Activated CD8-positive, alpha-beta T cell treated with anti-CD3 and anti-CD28 coated beads for 36 hours (primary cell): ENCODE data around the gene MMEL1. TPM values are rescaled to one million over a fixed set of nuclear protein-coding genes. Genes with fewer than 3 reads are reported as not detected.

ENCODE experiments used
- ATAC-seq: fragments of 200-7000 bp; cut with Tn5 transposase; one replicate; pipeline ENCODE4 v1.10.0; 2021; ENCODE audit warnings: mild to moderate bottlenecking, moderate library complexity
- CTCF ChIA-PET: fragments of 350-600 bp; sonication (Branson Sonifier 250); formaldehyde crosslinking; loops from one replicate; lab custom pipeline; 2021; ENCODE audit warnings: antibody characterized with exemption; lab: Charles Lee
- POLR2A ChIA-PET: fragments of 350-600 bp; sonication (Branson Sonifier 250); formaldehyde crosslinking; loops from one replicate; lab custom pipeline; 2021; ENCODE audit warnings: antibody characterized with exemption; lab: Charles Lee
- DNase-seq: peaks from one replicate; pipeline ENCODE4 v3.0.0-alpha.2; 2020
- H3K27ac Mint-ChIP-seq: one replicate; pipeline ENCODE4 v1.8.0; 2021; ENCODE audit warnings: mild to moderate bottlenecking, mixed read lengths
- H3K27me3 Mint-ChIP-seq: one replicate; pipeline ENCODE4 v1.8.0; 2021; ENCODE audit warnings: mixed read lengths
- H3K36me3 Mint-ChIP-seq: one replicate; pipeline ENCODE4 v1.8.0; 2021; ENCODE audit warnings: low read depth, mixed read lengths
- H3K4me1 Mint-ChIP-seq: one replicate; pipeline ENCODE4 v1.8.0; 2021; ENCODE audit warnings: low read depth, mixed read lengths
- H3K4me3 Mint-ChIP-seq: one replicate; pipeline ENCODE4 v1.8.0; 2021; ENCODE audit warnings: mild to moderate bottlenecking, moderate library complexity, mixed read lengths
- H3K9me3 Mint-ChIP-seq: one replicate; pipeline ENCODE4 v1.8.0; 2021; ENCODE audit warnings: mixed read lengths
- intact Hi-C: fragments of 100-400 bp; cut with micrococcal nuclease; formaldehyde crosslinking; loops from one replicate; pipeline ENCODE4 v1.10.0; 2022
- total RNA-seq, 2 experiments: library from RNA; stranded (reverse); gene quantifications; one replicate each; pipeline ENCODE4 v1.2.3, GENCODE V29; 2021
- TF ChIP-seq, protein P1 (sequence below): fragments of 200-600 bp; IDR thresholded peaks from one replicate; pipeline ENCODE4 v1.8.0; 2022; ENCODE audit warnings: antibody characterized with exemption, mild to moderate bottlenecking

MMEL1 gene
- total RNA-seq, 2 experiments from 2014 or later: 1.8 to 3.1 TPM

DNA sequence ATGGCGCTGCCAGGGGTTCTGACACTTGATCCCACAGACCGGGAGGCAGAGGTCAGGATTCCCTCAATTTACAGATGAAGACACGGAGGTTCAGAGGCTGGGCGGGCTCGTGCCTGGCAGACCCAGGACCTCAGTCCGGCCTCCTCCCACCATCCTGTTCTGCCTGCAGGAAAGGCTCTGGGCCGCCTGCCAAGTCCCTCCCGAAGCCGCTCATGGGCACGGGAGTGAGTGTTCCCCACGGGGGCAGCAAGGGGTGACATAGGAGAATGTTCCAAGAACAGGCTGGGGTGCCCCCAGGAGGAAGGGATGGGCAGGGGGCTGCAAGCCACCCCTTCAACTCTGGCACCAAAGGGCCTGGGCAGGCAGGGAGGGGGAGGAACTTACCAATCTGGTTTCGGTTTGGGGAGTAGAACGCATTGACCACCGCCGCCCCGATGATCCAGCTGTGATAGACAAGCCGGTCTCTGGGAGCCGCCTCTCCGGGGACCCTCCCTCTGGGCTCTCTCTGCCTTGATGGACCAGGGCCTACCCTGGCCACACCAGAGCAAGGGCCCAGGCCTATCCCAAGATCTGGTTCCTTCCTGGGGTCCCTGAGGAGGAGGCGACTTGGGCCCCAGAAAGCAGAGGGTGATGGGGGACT is 38.7 kb downstream of the MMEL1 start:
- Mint-ChIP-seq H3K27me3 (no peaks in the 10 kb centered on the region), H3K4me3 (no peak overlapping the region), H3K4me1 (no peaks in the 10 kb centered on the region), H3K9me3 (peaks cover 7% of the 10 kb centered on the region), H3K36me3 (peaks cover 4% of the 10 kb centered on the region), H3K27ac (no peak overlapping the region)
- intact Hi-C loops: no loop called here
- TF ChIP-seq, protein P1, sequence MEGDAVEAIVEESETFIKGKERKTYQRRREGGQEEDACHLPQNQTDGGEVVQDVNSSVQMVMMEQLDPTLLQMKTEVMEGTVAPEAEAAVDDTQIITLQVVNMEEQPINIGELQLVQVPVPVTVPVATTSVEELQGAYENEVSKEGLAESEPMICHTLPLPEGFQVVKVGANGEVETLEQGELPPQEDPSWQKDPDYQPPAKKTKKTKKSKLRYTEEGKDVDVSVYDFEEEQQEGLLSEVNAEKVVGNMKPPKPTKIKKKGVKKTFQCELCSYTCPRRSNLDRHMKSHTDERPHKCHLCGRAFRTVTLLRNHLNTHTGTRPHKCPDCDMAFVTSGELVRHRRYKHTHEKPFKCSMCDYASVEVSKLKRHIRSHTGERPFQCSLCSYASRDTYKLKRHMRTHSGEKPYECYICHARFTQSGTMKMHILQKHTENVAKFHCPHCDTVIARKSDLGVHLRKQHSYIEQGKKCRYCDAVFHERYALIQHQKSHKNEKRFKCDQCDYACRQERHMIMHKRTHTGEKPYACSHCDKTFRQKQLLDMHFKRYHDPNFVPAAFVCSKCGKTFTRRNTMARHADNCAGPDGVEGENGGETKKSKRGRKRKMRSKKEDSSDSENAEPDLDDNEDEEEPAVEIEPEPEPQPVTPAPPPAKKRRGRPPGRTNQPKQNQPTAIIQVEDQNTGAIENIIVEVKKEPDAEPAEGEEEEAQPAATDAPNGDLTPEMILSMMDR: no peak
- CTCF ChIA-PET: no interaction called here
- ATAC-seq (no peak), DNase-seq (peak; percentile 1)
- POLR2A ChIA-PET: no interaction called here

DNA sequence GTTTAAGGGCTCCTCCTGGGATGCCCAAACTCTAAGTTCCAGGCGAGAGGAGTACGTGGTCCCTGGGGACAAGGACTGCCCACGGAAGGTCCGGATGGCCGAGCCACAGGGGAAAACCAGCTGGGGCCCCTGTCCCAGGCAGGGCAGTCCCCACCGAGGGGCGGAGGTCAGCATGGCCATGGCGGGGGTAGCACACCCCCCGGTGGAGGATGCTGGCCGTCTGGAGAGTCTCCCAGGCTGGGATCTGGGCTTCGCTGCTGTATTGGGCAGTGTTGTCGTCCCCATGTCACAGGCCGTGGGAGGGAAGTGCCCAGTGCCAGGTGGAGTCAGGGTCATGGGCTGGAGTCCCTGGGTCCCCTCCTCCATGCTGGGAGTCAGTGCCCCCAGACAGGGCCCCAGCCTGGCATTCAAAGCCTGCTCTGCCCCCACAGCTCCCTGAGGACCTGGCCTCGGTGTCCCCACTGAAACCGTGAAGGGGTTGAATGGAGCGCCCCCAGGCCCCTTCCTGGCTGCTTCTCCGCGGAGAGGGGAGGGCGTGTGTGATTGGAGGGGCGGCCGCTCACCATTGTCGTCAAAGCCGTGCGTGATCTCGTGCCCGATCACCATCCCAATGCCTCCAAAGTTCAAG is 39.5 kb downstream of the MMEL1 start:
- POLR2A ChIA-PET: no interaction called here
- intact Hi-C loops: no loop called here
- Mint-ChIP-seq H3K9me3 (peaks cover 3% of the 10 kb centered on the region), H3K4me3 (no peak overlapping the region), H3K27ac (no peak overlapping the region), H3K27me3 (no peaks in the 10 kb centered on the region), H3K4me1 (no peaks in the 10 kb centered on the region), H3K36me3 (peaks cover 4% of the 10 kb centered on the region)
- CTCF ChIA-PET: no interaction called here
- DNase-seq (peak; percentile 2), ATAC-seq (no peak)
- TF ChIP-seq, protein P1: no peak

DNA sequence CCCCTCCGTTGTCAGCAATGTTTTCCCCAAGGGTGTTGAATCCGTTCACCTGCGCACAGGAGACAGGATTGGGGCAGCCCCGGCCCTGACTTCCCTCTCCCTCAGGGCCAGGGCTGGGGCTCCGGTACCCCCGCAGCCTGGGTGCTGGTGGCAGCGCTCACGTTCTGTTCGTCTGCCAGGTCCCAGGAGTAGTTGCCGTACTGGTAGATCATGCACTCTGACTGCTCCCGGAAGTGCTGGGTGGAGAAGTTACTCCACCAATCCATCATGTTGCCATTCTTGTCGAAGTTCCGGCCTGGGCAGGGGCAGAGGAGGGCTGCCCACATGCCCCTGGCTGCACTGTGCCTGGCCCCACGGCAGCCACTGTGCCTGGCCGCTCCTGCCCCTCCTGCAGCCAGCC is 40.1 kb downstream of the MMEL1 start:
- Mint-ChIP-seq H3K9me3 (no peaks in the 10 kb centered on the region), H3K36me3 (peaks cover 4% of the 10 kb centered on the region), H3K4me3 (peak overlapping the region; percentile 39), H3K4me1 (no peaks in the 10 kb centered on the region), H3K27ac (no peak overlapping the region), H3K27me3 (no peaks in the 10 kb centered on the region)
- ATAC-seq (peak; percentile 52), DNase-seq (peak; percentile 17)
- POLR2A ChIA-PET: no interaction called here
- CTCF ChIA-PET: no interaction called here
- intact Hi-C loops: no loop called here
- TF ChIP-seq, protein P1: no peak

DNA sequence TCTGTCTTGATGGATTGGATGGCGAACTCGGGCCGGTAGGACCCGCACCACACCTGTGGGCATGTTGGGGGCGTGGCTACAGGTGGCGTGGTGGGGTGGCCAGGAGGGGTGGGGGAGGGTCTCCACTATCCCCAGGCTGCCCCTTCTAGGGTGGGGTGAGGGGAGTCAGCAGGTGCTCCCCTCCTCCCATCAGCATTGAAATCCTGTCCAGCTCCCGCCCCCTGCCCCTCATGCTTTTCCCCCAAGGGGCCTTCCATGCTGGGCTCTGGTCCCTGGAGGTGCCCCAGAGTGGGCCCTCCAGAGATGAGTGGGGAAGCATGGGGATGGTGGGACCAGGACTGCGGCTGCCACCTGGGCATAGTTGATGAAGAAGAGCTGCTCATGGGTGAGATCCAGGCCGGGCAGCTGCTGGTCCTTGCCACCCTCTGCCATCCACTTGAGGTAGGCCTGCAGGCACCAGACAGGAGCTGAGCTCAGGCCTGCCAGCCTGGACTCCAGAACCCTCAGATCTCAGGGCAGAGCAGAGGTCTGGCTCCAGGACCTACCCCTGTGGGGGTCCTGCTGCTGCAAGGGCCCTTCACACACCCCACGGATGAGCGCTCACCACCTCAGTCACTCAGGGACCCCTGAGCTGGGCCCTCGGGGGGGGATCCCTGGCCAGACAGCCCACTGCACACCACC is 41.1 kb downstream of the MMEL1 start:
- POLR2A ChIA-PET: no interaction called here
- H3K27me3 Mint-ChIP-seq: no peaks in the 10 kb centered on the region
- CTCF ChIA-PET: no interaction called here
- peaks cover 4% of the 10 kb centered on the region for H3K36me3 Mint-ChIP-seq
- DNase-seq (no peak), ATAC-seq (no peak)
- no peak overlapping the region for H3K27ac Mint-ChIP-seq
- no peaks in the 10 kb centered on the region for H3K4me1 Mint-ChIP-seq
- H3K4me3 Mint-ChIP-seq: peak overlapping the region; percentile 37
- intact Hi-C loops: no loop called here
- TF ChIP-seq, protein P1: no peak
- no peaks in the 10 kb centered on the region for H3K9me3 Mint-ChIP-seq

DNA sequence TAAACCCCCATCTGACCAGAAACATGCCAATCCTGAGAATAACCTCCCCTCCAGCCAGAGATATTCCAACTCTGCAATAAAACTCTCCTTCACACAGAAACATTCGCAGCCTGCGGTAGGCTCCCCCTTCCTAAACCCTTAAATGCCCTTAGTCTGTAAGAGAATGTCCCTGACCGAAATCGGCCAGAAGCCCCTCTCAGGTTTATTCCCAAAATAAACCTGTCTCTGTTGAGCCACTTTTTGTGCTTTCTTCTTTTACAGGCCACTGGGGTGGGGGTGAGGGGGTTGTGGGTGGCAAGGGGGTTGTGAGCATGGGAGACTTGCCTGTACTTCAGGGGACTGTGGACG is 41.6 kb downstream of the MMEL1 start:
- TF ChIP-seq, protein P1: no peak
- ChIA-PET POLR2A (no interaction called here), CTCF (no interaction called here)
- Mint-ChIP-seq H3K4me1 (no peaks in the 10 kb centered on the region), H3K27ac (peak overlapping the region; percentile 9), H3K4me3 (no peak overlapping the region), H3K27me3 (no peaks in the 10 kb centered on the region), H3K9me3 (no peaks in the 10 kb centered on the region), H3K36me3 (peaks cover 4% of the 10 kb centered on the region)
- intact Hi-C loops: no loop called here
- DNase-seq (peak; percentile 1), ATAC-seq (no peak)
